T-helper 1 cell treated with Interleukin-12 subunit alpha and Interleukin-12 subunit beta and Interleukin-4 antibody, amounts not matched to agents 30 ng/mL and 1 ng/mL, for 36 hours (primary cell): ENCODE data around the gene MORN4. TPM values are rescaled to one million over a fixed set of nuclear protein-coding genes. Genes with fewer than 3 reads are reported as not detected.

Experiments
- intact Hi-C: fragments of 100-400 bp; cut with micrococcal nuclease; formaldehyde crosslinking; loops from one replicate; pipeline ENCODE4 v1.15.1; 2024
- total RNA-seq: library from RNA; stranded (reverse); gene quantifications from 2 replicates; pipeline ENCODE4 v1.2.3, GENCODE V29; 2022

The MORN4 gene
- total RNA-seq, 1 donor from 2014 or later, result 1.3 TPM

DNA sequence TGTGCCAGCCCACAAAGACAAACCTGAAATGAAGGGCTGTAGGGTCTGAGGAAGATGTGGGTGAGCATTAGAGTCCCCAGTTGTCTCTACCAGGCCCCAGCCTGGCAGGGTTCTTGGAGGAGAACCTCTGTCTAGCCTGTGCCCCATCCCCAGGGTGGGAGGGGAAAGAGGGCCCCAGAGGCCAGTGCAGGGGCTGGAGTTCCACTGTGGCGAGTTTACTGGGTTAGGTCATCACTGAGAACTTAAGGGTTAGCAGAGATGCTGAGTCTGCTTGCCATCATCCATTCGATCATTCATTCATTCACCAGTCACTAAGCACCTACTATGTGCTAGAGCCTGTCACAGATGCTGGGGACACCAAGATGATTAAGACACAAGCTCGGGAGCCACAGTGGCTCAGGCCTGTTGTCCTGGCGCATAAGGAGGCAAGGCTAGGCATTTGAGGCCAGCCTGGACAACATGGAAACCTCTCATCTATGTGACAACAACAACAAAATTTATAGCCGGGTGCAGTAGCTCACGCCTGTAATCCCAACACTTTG is 58.1 kb downstream of the MORN4 start:
- intact Hi-C loops, result no loop called here

DNA sequence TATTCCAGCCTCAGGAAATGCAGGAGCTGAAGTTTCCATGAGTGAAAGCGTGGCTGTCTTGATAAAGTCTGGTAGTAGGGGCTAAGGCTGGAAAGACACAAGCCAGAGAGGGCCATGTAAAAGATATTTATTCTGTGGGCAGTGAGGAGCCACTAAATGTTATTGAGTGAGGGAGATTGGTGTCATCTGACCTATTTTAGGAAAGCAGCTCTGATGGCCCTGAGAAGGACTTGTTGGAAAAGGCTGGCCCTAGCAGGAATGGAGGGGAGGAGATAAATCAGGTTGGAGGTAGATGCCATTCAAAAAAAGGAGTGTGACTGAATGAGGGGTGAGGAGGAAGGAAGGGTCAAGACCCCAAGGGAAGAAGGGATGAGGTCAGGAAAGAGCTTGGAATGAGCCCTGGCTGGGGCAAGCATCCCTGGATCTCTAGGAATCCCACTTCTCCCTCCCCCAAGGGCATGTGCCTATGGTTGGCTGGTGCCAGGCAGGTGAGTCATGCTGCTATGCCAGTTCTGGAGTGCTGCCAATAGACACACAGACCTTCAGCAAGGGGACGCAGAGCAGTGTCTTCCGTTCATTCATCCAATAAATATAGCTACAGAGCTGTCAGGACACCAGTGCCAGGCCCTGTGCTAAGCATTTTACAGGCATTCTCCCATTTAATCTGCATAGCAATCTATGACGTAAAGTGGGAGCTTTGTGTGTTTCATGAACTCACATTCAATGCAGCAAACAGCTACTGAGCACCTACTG is 58.8 kb downstream of the MORN4 start:
- intact Hi-C loops, result no loop called here

DNA sequence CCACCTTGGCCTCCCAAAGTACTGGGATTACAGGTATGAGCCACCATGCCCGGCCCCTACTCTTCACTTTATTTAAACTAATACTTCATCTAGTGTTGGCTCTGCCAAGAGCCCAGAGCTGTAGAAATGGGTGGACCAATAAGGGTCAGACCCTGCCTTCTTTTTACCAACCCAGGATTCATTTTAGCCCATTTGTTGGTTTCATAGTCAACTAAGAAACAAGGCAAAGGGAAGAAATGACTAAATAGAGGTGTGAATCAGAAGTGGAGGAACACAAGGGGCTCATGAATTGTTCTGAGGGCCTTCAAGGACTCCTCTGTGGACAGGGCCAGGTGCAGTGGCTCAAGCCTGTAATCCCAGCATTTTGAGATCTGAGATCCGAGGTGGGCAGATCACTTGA is 59.6 kb downstream of the MORN4 start:
- intact Hi-C loops, result no loop called here

DNA sequence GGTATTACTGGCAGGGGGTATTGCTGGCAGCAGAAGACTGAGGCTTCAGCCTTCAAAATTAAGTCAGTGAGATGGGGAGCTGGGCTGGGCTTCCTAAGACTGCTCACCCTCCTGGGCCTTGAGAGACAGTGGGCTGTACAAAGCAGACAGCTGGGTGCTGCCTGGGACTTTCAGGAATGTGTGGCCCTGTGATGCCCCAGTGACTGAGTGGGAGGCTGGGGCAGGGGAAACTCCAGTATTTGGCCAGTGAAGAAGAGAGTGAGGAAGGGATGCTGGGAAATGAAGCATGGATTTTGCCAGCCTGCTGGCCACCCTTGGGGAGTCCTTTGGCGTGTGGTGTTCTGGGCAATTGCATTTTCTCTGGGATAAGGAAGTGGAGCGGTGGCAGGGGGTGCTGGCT is 60.3 kb downstream of the MORN4 start:
- intact Hi-C loops, result no loop called here

DNA sequence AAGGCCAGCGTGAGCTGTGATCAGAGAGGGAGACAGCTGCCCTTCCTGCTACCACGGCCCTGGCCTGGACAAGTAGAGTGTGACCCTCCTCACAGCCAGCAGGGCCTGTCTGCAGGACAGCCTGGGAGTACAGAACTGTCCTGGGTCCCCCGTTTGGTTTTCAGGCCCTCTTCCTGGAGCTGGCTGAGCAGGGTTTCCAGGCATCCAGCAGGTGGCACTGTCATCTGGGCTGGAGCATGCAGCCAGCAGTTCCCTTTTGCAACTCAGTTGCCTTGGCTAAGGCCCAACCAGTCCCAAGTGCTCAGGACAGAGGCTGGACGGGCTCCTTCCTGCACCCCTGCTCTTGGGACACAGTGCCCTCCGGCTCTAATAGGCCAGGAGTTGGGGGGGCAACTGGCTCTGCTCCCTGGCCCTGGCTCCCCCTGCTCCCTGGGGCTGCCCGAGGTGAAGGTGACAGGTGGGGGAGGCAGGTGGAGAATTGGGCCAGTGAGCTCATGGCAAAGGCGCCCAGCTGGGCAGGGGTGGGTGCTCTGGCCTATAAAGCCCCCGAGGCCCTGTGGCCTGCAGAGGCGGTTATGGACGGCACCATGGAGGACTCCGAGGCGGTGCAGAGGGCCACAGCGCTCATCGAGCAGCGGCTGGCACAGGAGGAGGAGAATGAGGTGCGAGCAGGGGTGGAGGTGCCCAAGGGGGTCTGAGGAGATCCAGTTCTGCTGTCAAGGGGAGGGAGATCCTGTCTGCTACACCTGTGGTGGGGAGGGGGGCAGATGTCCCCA is 60.9 kb downstream of the MORN4 start, which contains the start of gene ANKRD2:
Gene ANKRD2 (plus strand): TSS at position 566 of the 776 bp plus-strand sequence. CDS start 10 bp downstream, at position 576.
- intact Hi-C loops, result loop anchor here (1.0 kb wide), 2 partner anchors 40 to 159 kb away; no protein-coding TSS in a partner anchor

DNA sequence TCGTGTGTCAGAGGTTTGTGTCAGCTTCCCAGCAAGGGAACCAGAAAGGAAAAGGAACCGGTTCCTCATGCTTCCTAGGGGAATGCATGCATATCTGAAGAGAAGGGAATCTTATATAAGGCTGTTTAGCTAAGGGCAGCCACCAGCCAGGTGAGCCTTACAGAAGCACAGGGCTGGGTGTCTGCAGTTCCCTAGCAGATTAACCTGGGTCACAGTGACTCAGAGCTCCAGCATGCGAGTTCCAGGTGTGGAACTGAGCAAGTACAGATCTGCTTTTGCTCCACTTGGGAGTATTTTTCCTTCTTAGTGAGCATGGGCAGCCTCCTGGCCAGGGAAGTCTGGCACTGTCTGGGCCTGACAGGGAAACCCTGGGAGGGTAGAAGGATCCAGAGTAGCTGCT is 61.7 kb downstream of the MORN4 start:
- intact Hi-C loops, result loop anchor here (1.0 kb wide), 2 partner anchors 41 to 160 kb away; no protein-coding TSS in a partner anchor

DNA sequence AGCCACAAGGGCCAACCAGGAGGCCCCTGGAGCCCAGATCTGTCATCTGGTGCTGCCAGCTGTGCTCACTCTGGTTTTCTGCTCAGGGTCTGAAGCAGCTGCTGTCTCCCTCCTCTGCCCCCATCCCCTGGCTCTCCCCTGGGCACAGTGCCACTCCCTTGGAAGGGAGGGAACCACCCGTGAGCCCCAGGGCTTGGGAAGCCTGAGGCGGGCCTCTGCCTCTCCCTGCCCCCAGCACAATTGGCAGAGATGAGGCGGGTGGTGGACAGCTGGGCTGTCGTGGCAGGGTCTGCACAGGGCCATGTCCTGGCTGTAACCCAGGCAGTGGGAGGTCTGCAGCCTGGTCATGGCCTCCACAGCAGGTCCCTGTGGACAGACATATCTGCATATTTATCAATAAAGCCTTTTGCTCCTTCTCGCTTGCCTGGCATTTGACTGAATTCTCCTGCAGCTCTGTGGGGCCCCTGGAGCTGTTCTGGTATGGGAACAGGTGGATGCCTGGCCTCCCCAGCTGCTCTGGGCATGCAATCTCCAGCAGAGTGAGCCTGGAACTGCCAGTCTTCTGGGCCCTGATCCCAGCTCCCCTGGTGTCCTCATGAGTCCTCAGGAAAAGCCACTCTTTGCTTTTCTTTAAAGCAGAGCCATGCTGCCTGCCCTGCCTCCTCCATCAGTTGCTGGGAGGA is 62.4 kb downstream of the MORN4 start:
- intact Hi-C loops, result no loop called here

DNA sequence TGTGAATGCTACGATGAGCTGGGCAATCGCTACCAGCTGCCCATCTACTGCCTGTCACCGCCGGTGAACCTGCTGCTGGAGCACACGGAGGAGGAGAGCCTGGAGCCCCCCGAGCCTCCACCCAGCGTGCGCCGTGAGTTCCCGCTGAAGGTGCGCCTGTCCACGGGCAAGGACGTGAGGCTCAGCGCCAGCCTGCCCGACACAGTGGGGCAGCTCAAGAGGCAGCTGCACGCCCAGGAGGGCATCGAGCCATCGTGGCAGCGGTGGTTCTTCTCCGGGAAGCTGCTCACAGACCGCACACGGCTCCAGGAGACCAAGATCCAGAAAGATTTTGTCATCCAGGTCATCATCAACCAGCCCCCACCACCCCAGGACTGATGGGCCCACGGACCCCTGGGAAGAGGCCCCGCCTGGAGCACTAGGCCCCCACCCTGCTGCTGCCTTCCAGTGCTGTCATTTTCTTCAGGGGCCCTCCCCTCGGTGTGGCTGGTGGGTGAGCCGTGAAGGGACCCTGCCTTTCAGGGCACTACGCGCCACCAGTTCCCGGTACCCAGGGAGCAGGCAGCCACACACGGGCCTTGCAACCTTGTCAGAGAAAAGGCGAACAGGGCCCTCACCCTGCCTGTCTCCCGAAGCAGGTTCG is 63.0 kb downstream of the MORN4 start:
- intact Hi-C loops, result no loop called here

DNA sequence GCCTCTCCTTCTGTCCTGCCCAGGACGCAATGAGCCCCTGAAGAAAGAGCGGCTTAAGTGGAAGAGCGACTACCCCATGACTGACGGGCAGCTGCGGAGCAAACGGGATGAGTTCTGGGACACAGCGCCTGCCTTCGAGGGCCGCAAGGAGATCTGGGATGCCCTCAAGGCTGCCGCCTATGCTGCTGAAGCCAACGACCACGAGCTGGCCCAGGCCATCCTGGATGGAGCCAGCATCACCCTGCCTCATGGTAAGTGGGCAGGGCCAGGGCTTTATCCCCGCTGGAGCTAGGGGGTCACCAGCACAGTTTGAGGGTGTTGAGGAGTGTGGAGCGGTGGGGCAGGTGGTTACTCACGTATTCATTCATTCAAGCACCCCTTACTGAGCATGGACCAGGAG is 65.4 kb downstream of the MORN4 start:
- intact Hi-C loops, result no loop called here

DNA sequence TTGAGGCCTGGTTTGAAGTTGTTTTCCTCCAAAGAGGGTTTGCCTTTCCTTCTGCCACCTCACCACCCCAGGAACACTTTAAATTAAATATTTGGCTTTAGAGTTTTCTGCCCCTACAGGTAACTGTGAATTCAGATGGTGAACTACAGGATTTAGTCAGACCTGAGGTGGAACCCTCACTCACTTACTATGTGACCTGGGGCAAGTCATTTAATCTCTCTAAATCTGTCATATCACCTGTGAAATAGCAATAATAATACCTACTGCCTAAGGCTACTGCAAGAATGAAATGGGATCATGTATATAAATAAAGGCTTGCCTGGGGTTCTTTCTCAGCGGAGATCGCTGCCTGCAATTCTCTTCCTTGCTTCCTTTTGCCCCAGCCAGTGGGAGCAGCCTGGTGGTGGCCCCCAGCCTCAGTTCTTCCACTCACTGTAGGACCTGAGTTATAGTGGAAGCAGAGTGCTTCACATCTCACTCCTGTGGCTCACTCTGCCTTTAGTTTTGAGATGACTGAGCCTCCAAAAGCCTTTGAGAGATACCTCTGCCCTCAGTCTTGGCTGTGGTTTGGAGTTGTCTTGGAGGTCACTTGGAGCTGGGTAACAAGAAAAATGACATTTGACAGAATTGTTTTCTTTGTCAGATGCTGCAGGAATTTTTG is 66.8 kb downstream of the MORN4 start:
- intact Hi-C loops, result no loop called here

DNA sequence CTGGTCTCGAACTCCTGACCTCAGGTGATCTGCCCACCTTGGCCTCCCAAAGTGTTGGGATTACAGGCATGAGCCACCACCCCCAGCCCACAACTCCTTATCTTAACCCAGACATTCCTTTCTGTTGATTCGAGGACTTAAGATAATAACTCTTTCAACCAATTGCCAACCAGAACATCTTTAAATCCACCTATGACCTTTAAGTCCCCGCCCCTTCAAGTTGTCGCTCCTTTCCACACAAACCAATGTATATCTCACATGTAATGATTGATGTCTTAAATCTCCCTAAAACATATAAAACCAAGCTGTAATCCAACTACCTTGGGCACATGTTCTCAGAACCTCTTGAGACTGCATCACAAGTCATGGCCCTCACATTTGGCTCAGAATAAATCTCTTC is 68.5 kb downstream of the MORN4 start:
- intact Hi-C loops, result no loop called here

Other genes with a start within 250 kb of the MORN4 start
- 36.9 and 39.0 TPM in 2 replicates for gene RRP12, start 232.2 kb downstream of the MORN4 start, total RNA-seq
- gene PGAM1, start 207.3 kb downstream of the MORN4 start, total RNA-seq, result 446 and 454 TPM in 2 replicates
- 53.8 and 57.6 TPM in 2 replicates for gene EXOSC1, start 187.5 kb downstream of the MORN4 start, total RNA-seq
- gene ZDHHC16, start 187.3 kb downstream of the MORN4 start, total RNA-seq, result 45.2 and 47.0 TPM in 2 replicates
- gene MMS19, start 135.1 kb downstream of the MORN4 start, total RNA-seq, result 71.2 and 73.6 TPM in 2 replicates
- 0.90 and 1.5 TPM in 2 replicates for gene UBTD1, start 134.6 kb downstream of the MORN4 start, total RNA-seq
- gene ANKRD2, start 60.7 kb downstream of the MORN4 start, total RNA-seq, result 0.32 TPM in 1 of 2 replicates, not detected in the other
- gene HOGA1, start 49.1 kb downstream of the MORN4 start, total RNA-seq, result not detected in 2 replicates
- not detected in 2 replicates for gene C10orf62, start 43.8 kb downstream of the MORN4 start, total RNA-seq
- 13.9 and 14.1 TPM in 2 replicates for gene PI4K2A, start 7.2 kb upstream of the MORN4 start, total RNA-seq
- 0.42 and 0.83 TPM in 2 replicates for gene AVPI1, start 53.7 kb upstream of the MORN4 start, total RNA-seq
- 2.7 TPM in 2 replicates for gene MARVELD1, start 80.2 kb upstream of the MORN4 start, total RNA-seq
- gene ZFYVE27, start 103.6 kb upstream of the MORN4 start, total RNA-seq, result 33.1 and 33.6 TPM in 2 replicates
- not detected in 2 replicates for gene SFRP5, start 138.5 kb upstream of the MORN4 start, total RNA-seq
- gene GOLGA7B, start 216.3 kb upstream of the MORN4 start, total RNA-seq, result 5.3 and 5.5 TPM in 2 replicates